Effector CD8-positive, alpha-beta T cell (primary cell): ENCODE results near the gene PNMA6E.

ENCODE experiments used
- DNase-seq: peaks from one replicate; lab custom pipeline; 2025; lab: John Stamatoyannopoulos, UW

PNMA6E gene

GRCh38 chrX:153351981-153352380 lies 49.2 kb downstream of the PNMA6E start:
- DNase-seq: no peak

DNA sequence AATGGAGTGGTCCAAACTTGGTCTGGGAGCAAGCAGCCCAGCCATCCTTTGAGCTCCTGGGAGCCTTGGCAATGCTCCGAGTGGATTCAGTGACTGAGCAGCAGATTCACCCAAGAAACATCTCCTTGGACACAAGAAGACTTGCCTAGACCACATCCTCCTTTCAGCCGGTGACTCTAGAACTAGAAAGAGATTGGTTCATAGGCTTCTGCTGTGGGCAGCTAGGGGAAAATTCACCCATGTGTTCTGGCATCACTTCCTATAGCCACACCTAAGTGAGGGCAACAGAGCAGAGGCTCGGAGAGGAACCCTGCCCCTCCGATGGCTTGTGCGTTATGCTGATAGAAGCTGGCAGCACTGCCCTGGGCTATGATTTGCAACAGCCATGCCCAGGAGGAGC lies 51.2 kb downstream of the PNMA6E start:
- DNase-seq: no peak

- DNase-seq: no peak
Observed at GRCh38 chrX:153348421-153348820, 52.7 kb downstream of the PNMA6E start.

GRCh38 chrX:153347530-153347929 lies 53.6 kb downstream of the PNMA6E start:
- DNase-seq: no peak
